HG02943 (cell line): ENCODE results near the gene DALRD3.
"Not testable (repeated sequence)": the region's sequence is repeated elsewhere in the genome, so short reads cannot be mapped to it uniquely, and the experiment has no call there.

ENCODE experiments used
- ATAC-seq: cut with Tn5 transposase; IDR thresholded peaks from one replicate; pipeline ENCODE4 v1.9.1; 2021; ENCODE audit warnings: mild to moderate bottlenecking, low read depth, moderate library complexity; ENCODE audit not compliant: unreplicated experiment

DALRD3 gene

GRCh38 chr3:49021813-49022687, 3.7 kb upstream of the DALRD3 start, which contains the start of gene NDUFAF3:
Gene NDUFAF3, plus strand, starts transcription at chr3:49022121. Its CDS starts 24 bp downstream, at chr3:49022145.
- peak; percentile 51 for ATAC-seq

DNA sequence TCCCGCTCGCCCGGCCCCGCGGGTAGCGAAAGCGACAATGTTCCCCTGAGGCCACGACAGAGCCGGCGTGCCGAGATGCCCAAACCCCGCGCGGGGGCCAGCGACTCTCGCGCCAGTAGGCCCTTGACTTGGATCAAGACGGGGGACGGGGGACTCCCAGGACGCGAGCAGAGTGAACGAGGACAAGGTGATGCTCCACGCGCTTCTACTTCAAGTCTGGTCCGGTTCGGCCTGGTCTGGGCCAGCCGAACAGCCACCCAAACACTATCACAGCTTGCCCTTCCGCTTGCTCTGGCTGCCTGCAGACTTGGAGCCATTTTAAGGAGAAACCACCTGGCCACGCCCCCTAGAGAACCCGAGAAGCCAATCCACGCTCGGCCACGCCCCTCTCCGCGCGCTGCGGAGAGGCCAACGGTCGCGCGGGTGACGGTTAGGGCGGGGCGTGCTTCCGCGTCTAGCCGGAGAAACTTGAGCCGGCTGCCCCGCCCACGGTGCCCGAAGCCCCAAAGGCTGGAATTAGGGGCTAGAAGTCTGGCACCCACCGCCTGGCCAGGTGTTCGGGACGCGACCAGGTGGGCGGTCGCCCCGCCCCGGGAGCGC, 2.9 kb upstream of the DALRD3 start:
- ATAC-seq = peak; percentile 62

DNA sequence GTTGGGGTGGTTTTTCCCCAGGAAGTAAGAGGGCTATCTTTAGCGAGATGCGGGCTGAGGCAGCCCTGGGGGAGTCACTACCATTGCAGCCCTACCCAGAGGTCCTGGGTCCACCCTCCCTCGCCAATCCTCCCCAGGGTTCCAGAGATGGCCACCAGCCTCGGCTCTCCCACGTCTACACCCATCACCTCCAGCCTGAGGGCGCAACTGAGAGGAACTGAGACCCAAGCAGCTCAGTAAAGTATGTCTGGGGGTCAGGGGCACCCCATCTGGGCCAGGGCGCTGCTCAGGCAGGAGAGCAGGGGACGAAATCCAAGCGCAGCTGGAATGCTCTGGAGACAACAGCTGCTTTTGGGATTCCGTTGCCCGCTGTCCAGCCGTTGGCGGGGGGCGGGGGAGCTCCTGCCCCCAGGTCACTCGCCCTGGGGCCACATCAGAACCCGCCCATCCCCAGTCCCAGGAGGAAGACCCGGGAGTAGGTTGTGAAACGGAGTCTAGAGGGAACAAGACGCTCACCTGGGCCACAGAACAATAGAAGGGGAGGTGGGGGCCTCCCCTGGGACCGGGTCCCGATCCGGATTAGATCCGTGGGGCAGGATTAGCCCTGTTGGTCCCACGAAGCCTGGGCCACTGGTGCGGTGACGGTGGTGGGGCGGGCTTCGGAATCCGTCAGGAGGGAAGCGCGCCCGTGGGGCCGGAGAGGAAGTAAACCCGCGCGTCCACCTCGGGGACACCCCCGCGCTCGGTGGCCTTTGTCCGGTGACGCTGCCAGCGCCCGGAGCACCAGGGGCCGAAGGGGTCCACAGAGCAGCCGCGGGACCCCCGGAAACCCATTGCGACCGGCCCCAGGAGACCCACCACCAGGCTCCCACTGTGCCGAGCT, 2.2 kb upstream of the DALRD3 start:
- no peak for ATAC-seq

DNA sequence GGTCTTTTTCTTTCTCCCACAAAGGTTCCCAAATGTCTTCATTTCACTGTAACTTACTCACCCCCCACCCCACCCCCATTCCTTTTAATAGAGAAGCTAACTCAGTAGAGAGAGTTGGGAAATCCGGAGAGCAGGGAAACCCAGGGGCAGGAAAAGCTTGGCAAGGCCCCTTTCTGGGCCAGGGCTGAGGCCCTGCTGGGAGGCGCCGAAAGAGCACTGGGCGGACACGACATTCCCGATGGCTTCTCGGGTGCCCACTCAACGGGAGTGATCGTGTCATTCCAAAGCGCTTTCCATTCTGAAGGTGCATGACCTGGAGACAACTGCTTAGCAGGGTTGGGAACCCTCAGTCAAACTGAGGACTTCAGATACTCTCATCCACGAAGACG, 1.6 kb upstream of the DALRD3 start:
- no peak for ATAC-seq

DNA sequence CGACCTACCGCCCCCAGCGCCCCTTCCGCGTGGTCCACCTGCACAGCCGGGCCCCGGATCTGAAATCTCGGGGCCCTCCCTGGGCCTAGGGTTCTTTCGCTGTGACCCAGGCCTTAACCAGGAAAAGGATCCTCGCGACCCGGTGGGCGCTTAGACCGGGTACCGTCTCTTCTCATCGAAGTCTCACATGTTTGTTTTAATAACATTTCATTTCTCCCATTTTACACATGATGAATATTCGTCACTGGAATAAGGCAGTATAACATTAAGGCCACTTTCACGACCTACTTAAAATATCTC, 277 bp upstream of the DALRD3 start:
- no peak for ATAC-seq

DNA sequence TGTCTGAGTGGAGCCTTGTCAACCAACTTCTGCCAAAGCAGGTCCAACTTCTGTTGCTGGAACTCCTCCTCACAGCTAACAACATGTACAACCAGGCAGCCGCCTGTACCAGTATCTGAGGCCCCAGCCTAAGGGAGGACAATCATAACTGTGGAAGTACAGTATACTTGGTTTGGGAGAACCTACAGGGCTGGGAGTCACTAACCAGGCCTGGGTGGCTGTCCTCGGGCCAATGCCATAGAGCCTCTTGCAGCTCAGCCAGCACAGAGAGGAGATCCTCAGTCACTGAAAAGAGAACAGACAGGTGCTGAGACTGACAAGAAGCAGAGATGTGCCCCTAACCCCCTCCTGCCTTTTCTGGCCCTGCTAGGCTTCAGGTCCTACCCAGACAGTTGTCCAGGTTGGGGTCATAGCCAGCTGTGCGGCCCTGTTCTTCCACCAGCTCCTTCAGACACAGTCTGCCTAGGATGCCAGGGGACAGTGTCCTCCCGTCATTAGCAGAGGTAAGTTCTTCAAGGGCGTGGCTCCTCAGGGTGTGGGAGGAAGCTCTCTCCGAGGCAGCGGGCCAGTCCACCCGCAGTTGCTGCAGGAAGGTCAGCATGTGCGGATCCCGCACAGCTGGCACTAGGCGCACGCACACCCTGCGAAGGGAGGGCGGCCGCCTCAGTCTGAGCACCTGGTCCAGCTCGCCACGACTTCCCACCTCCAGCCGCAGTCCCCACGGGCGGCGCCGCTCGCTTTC, 980 bp downstream of the DALRD3 start:
- no peak for ATAC-seq

DNA sequence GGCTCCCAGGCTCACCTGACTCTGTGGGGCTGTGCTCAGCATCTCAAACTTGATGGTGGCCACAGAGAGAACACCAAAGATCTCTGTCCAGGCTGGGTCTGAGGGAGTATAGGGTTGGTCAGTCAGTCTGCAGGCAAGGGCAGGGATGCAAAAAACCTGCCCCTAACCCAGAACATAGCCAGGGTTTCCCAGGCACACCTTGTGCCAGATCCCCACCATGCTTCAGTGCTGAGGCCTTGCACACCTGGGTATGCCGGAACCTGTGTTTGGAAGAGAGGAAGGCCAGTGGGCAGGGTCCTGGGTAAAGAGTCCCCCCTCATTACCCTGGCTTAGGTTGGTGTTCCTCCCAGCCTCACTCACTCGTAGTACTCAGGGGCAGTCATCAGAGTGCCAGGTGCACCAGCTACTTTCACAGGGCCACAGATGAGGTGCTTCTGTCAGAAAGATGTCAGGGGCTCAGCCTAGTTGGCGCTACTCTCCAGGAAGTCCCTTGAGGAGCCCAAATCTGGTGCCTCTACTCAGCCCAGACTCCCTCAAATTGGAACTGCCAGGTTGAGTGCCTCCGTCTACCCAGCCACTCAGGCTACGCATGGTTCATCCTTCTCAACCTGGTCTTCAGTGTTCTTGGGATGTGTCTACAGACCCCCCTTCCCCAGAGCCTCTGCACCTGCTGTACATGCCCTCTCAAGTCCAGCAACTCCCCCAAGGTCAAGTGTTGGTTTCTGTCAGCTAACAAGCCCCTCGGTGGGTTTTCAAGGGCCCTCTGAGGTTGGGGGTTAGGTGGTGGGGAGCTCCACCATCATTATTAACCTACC, 1.8 kb downstream of the DALRD3 start:
- ATAC-seq = no peak

DNA sequence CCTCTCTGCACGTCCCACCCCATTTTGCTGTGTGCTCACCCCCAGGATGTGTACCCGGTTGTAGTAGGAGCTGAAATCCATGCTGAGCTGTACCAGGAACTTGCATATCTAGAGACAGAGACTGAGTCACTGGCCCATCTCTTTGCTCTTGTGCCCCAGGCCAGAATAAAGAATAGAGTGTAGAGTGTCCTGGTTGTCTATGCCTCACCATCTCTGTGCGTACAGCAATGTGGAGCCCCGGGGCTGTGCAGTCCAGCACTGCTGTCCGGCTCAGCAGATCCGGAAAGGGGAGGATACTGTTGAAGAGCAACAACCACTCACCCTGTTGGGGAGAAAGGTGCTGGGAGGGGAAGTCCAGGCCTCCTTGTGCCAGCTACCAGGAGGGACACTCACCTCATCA, 2.6 kb downstream of the DALRD3 start:
- no peak for ATAC-seq

- ATAC-seq = no peak
These were observed 3.3 kb downstream of the DALRD3 start for GRCh38 chr3:49015072-49015471.

DNA sequence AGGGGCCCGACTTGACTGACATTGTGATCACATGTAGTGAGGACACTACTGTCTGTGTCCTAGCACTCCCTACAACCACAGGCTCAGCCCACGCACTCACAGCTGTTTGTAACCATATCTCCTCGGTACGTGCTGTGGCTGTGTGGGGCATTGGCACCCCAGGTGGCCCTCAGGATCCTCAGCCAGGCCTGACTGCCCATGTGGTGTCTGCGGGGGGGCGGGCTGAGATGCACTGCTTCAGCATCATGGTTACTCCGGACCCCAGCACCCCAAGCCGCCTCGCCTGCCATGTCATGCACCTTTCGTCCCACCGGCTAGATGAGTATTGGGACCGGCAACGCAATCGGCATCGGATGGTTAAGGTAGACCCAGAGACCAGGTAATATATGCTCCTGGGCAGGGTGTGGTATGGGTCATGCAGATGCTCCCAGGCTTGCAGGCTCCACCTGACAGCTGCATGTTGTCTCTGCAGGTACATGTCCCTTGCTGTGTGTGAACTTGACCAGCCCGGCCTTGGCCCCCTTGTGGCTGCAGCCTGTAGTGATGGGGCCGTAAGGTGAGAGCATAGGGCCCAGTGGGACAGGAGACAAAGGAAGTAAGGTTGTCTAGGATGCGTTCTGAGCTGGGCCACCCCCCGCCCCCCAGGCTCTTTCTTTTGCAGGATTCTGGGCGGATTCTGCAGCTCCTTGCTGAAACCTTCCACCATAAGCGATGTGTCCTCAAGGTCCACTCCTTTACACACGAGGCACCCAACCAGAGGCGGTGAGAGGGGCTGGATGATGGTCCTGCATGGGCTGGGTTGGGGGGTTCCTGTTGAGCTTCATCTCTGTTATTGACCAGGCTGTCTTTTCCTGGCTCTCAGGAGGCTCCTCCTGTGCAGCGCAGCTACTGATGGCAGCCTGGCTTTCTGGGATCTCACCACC, 4.4 kb downstream of the DALRD3 start:
- ATAC-seq = no peak

GRCh38 chr3:49013113-49013737, 5.2 kb downstream of the DALRD3 start:
- ATAC-seq = no peak

DNA sequence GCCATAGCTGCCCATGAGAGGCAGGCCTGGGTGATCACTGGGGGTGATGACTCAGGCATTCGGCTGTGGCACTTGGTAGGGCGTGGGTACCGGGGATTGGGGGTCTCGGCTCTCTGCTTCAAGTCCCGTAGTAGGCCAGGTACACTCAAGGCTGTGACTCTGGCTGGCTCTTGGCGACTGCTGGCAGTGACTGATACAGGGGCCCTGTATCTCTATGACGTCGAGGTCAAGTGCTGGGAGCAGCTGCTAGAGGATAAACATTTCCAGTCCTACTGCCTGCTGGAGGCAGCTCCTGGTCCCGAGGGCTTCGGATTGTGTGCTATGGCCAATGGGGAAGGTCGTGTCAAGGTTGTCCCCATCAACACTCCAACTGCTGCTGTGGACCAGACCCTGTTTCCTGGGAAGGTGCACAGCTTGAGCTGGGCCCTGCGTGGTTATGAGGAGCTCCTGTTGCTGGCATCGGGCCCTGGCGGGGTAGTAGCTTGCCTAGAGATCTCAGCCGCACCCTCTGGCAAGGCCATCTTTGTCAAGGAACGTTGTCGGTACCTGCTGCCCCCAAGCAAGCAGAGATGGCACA, 5.9 kb downstream of the DALRD3 start:
- ATAC-seq = no peak

DNA sequence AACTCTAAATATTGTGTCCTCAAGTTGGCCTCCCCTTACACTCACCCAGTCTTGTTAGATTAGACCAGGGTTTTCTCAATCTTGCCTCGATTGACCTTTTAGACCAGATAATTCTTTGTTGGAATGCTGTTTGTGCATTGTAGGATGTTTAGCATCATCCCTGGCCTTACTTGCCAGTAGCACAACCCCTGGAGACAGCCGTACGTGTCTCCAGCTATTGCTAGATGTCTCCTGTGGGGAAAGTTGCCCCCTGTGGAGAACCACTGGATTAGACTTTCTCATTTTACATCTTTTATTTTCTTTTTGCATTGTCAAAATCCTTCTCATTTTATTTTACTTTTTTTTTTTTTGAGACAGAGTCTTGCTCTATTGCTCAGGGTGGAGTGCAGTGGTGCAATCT, 9.0 kb downstream of the DALRD3 start:
- no peak for ATAC-seq

DNA sequence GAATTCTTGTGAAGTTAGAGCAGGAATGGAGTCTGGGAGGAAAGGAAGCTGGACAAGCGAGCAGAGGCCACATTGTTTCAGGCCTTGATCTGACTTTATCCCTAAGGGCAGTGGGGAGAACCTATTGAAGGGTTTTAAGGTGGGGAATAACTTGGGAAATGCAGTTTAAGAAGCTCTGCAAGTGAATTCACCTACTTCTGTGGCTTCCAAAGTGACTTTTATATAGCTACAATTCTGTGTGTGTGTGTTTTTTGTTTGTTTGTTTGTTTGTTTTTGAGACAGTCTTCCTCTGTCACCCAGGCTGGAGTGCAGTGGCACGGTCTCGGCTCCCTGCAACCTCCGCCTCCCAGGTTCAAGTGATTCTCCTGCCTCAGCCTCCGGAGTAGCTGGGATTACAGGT, 9.8 kb downstream of the DALRD3 start:
- ATAC-seq = not testable (repeated sequence)

GRCh38 chr3:49007771-49008528, 10.4 kb downstream of the DALRD3 start:
- peak; percentile 45 for ATAC-seq

- peak; percentile 82 for ATAC-seq
These were observed 11.2 kb downstream of the DALRD3 start, which contains the start of gene WDR6 for GRCh38 chr3:49007068-49007770. Gene WDR6, plus strand, starts transcription at chr3:49007391. Its CDS starts 41 bp downstream, at chr3:49007432.
